NCI-H1417 (cell line): ENCODE data around the gene CFAP92.
A peak's percentile ranks its signal among the peaks of the same experiment; 100 is the strongest.
"Not testable (repeated sequence)": the region's sequence is repeated elsewhere in the genome, so short reads cannot be mapped to it uniquely, and the experiment has no call there.

Source experiments
- DNase-seq, 3 experiments: peaks; one replicate each; lab custom pipeline; 2025; lab: John Stamatoyannopoulos, UW

The CFAP92 gene

DNA sequence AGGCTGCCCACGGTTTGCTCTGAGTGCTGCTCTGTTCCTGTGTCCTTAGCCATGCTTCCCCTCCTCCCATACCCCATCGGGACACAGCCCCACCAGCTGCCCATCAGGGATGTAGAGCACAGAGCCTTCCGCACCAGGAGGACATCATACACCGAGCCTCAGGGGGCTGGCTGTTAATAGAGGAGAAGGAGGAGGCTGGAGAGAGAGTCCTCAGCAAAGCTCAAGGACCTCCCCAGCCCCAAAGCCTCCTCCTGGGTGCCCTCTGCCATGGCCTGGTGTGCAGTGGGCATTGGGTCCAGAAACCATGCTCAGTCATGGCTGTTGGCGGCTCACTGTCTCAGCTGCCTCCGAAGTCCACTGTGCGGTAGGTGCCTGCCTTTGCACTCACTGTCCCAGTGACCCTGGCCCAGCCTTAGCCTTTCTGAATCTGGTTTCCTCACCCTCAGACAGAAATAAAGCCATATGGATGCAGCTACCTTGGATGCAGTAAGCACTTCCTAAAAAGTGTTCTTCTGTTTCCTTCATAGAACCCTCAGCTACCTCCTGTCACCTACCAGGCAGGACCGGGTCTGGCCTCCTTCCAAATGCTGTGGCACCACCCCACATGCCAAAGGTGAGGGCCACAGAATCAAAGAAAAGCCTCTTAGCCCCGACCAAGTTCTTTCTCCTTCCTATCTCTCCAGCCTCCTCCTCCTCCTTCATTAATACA, 60.5 kb downstream of the CFAP92 start:
- no peak for DNase-seq

DNA sequence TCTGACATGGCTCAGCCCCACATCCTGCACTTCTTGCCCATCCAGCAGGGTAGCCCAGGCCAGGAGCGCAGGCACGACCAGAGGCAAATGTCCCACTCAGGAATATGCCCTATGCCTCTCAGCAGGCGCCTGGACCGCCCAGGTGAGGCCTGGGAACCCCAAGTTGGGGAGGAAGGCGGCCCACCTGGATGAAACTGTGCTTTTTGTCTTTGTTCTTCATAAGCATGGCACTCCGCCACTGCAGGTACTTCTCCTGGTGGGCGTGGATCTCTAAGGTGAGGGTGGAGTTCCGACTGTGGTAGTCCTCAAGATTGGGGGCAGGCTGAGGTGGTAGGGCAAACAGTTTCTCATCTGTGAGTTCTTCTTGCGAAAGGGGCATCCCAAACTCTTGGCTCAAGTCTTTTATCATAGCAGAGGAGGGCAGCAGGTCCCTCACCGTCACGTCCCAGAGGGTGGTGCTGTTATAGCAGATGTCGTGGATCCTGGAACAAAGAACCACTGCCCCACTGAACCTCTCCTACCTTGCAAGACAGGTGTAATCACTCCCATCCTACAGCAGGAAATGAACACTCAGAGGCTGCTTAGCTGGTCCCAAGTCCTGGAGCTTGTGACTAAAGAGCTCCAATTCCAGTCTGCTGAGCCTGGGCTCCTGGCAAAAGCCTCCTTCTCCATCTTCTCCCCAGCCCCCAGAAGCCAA, 61.2 kb downstream of the CFAP92 start:
- no peak for DNase-seq

DNA sequence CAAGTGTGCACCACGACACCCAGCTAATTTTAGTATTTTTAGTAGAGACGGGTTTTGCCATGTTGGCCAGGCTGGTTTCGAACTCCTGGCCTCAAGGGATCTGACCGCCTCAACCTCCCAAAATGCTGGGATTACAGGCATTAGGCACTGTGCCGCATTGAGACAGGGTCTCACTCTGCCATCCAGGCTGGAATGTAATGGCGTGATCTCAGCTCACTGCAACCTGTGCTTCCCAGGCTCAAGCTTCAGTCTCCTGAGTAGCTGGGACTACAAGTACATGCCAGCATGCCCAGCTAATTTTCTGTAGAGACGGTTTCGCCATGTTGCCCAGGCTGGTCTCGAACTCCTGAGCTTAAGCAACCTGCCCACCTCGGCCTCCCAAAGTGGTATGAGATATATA, 62.8 kb downstream of the CFAP92 start:
- no peak for DNase-seq

DNA sequence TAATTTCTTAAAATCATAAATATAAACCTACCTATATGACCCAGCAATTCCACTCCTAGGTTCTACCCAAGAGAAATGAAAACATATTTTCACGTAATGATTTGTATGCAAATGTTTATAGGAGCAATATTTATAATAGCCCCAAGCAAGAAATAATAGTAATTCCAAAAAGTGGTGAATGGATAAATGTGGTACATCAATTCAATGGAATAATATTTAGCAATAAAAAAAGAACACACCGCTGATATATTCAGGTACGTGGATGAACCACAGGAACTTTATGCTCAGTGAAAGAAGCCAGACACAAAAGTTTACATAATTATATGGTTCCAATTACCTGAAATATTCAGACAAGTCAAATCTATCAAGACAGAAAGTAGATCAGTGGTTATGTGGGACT, 64.5 kb downstream of the CFAP92 start:
- DNase-seq = no peak

DNA sequence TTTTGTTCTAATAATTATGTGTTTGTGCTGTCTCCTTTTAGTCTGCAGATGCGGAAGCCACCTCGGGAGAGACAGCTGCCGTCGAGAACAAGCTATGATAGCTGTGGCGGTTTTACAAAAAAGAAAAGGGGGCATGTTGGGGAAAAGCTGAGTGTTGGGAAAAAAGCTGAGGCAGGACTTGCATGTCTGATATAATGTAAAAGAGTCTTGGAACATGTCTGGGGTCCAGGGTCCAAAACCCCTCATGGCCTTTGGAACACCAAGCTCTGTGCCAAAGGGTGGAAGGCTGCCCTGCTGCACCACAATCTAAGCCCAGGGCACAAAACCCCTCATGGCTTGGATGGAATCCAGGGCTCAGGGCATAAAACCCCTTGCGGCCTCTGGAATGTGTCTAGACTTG, 69.9 kb downstream of the CFAP92 start:
- DNase-seq = not testable (repeated sequence)

DNA sequence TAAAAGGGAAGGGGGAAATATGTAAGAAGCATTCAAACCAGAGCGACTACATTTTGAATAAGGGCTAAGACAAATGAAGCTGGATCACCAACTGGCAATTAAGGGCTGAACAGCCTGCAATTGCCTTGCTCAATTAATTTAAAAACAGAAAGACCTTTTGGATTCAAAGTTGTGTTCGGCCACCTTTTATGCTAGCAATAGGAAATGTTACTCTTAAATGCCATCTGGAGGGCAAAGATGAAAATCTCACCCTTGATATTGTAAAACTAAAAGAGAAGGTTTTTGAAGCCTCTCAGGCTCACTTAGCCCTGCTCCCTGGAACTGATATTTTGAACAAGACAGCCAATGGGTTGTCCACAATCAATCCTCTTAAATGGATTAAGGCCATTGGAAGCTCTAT, 70.3 kb downstream of the CFAP92 start:
- no peak for DNase-seq

DNA sequence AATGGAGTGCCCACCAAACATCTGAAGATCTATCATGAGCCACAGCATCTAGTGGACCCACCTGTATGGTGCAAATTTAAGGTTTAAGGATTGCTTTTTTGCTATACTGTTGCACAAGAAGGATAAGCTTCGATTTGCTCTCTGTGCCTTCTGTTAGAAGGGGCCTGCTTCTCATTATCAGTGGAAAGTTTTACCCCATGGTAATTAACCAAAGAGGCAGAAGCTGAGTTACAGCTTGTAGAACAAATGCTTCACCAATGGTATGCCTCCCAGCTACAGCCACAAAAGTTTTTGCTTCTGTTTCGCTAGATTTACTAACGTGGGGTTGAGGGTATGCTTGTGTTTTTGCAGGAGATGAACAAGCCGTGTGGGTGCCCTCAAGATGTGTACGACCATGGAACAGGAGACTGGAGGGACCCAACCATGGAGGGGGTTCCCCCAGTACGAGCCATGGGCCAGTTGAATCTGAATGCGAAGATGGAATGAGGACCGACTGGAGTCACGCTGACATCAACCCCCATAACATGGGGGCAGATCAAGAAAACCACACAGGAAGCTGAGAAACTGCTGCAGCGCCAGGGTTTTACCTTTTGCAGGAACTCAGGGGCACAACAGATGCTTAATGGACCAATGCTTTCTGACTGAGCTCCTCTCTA, 70.9 kb downstream of the CFAP92 start:
- no peak for DNase-seq

DNA sequence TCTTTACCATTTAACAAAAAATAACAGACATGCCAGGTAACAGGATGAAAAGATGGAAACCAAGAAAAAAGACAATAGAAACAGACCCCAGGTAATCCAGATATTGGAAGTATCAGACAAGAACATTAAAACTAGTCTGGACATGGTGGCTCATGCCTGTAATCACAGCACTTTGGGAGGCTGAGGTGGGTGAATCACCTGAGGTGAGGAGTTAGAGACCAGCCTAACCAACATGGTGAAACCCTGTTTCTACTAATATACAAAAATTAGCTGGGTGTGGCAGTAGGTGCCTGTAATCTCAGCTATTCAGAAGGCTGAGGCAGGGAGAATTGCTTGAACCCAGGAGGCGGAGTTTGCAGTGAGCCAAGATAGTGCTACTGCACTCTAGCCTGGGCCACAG, 73.9 kb downstream of the CFAP92 start:
- DNase-seq = no peak

DNA sequence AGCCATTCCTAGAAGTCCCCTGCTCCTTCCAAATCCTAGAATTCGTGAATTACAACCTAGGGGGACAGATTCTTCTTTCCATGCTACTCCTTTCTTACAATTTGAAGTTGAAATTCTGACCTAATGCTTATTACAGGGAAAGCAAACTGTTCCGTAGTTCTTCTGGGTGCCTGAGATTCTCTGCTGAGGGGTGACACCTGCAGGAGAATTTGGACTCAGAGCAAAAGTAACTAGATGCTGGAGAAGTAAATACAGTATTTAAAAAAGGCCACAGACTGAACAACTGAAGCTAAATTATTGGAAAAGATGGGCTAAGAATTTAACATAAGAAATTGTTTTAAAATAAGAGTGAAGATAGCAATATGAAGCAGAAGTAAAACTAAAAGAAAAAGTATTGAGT, 76.6 kb downstream of the CFAP92 start:
- peak in 1 of 3 experiments; percentile 21 for DNase-seq

DNA sequence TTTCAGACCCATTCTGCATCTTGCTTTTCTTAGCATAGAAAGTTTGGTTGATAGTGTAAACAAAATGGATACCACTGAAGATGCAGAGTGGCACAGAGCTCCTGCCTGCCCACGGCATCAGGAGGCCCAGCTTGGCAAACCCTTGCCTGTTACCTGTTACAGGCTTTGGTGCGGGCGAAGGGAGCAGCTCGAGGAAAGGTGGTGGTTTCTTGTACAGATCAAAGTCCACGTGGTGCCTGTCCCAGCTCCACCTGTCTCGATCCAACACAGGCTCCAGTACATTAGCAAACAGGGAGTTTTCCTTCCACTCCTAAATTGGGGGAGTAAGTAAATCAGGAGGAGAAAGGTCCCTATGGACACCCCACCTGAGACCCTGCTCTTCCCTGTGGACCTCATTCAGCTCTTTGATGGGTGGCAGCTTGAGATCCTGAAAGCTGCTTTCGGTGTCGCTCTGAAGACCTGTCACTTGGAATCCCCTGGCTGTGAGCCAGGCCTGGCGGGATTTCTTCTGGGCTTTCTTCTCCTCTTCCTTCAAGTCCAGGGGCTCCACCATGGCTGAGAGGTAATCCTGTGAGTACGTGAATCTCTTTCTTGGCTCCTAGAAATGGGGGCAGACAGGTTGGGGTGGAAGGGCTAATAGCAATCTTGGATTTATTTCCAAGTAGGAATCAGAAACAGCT, 78.8 kb downstream of the CFAP92 start:
- no peak for DNase-seq

DNA sequence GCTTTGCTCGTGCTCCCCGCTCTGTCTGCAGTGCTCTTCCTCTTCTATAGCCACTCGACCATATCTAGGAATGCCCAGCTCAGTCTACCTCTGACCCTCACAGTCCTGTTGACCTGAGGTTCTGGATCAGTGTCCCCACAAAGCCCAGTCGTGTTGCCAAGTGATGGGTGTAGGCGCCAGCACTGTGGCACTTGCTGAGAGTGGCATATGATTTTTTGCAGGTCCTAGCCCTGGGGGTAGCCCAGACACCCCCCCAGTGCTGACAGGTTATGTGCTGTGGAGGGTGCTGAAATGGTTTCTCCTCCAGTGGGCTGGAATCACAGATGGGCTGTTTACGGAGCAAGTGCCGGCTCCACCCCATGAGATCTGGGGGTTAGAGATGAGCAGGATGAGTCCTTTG, 82.0 kb downstream of the CFAP92 start:
- DNase-seq = no peak

DNA sequence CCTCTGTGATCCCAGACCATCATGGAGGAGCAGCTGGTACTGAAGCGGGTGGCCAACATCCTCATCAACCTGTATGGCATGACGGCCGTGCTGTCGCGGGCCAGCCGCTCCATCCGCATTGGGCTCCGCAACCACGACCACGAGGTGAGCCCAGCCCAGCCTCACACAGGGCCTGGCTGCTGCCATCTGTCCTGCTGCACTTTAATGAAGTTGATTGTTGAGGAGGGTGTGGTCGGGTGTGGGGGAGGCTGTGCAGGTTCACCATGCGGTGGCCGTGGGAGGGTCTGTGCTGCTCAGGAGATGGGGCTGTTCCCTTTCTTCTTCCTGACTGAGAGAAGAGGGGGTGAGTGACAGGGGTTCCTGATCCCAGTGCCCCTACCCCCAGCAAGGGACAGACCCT, 83.9 kb downstream of the CFAP92 start:
- DNase-seq = no peak

DNA sequence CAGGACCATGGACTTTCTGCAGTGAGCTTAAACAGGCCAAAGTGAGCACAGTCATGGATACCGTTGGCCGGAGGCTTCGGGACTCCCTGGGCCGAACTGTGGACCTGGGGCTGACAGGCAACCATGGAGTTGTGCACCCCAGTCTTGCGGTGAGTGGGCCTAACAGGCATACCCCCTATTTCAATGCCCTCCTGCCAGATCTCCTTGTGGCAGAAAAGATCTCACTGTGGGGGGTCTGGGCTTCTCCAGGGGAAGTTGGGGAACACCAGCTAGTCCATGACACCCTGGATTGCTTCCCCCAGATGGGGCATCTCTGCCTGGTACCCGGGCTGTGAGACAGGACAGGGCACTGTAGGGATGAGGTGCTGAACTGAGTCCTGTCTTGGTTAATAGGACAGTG, 84.9 kb downstream of the CFAP92 start:
- no peak for DNase-seq

DNA sequence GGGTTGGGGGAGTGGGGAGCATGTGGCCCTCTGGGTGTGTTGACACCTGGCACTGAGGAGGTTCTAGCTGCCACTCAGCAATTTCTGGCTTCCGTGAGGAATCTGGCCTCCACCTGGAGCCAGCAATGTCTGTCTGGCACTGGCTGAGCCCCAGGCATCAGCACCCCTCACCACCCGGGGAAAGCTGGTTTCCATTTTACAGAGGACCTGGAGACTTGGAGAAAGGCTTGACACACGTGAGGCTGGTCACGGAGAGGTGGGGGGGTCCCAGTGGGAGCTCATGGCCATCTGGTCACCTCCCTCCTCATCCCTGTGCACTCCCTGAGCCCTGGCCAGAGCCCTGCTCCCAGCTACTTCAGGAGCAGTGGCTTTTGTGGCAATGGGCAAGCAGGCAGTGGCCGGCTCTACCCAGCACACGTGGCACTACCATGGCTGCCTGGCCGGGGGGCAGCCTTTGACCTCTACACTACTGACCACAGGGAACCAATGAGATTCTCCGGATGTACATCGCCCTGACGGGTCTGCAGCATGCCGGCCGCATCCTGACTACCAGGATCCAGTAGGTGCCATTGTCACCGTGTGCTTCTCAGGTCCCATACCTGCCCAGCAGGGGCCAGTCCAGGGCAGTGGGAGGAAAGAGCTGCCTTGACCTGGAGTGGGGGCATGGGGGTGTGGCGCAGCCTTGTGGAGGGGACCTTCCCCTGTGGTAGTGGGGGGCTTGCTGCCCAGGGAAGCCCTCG, 86.0 kb downstream of the CFAP92 start:
- DNase-seq = no peak

DNA sequence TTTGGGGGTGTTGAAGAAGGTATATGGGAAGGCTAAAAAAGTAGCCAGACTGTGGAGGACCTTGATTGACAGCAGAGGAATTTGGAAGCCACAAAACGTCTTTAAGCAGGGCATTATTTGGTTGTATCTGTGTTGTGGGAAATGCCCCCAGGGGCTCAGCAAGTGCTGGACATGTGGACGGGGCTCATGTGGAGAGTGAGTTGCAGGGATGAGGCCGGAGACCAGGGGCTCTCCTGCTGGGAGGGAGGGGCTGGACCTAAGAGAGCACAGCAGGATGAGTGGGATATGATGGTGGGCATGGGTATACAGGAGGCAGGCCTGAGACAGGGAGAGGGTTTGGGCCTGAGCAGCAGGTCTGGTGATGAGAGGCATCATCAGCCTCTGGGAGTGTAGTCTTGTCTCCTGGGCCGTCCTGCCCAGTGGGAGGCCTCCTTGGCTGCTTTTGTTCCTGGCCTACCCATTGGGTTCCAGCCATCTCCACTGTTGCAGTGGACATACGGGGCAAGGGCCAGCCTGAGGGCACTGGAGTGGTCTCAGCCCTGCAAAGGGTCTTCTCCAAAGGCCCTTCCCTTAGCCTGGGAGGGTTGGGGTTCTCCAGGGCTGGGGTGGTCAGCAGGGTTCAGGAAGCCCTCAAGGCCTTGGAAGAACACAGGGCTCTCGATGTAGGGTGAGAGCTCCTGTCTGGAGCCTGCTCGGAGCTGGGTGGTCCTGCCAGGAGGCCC, 86.9 kb downstream of the CFAP92 start:
- DNase-seq = no peak

DNA sequence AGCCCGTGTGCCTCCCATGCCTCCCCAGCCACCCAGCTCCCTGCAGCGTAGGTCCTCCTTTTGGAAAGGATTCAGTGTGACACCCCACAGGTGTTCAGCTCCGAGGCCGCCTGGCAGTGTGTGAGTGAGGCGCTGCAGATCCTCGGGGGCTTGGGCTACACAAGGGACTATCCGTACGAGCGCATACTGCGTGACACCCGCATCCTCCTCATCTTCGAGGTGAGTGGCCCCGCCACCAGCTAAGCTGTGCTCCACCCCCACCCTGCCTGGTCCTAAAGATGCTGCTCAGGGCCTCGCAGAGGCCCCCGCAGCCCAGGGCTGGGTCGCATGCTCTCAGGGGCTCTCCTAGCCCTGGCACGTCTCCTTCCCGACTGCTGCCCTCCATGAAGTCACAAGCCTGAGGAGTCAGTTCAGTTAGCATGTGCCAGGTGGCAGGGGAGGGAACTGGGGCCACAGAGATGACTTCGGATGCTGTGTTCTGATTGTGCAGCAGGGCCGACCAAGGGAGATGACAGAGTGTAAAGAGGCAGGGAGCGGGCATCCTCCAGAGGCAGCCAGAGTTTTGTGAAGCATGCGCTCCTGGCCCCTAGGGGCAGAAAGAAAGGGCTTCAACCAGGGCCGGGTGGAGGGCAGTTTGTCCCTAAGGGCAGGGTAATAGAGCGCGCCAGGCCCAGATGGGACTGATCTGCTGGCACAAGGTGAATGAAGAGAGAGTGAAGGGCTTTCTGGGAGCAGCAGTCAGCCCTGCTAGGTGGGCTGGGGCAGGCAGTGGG, 87.7 kb downstream of the CFAP92 start:
- DNase-seq = no peak

DNA sequence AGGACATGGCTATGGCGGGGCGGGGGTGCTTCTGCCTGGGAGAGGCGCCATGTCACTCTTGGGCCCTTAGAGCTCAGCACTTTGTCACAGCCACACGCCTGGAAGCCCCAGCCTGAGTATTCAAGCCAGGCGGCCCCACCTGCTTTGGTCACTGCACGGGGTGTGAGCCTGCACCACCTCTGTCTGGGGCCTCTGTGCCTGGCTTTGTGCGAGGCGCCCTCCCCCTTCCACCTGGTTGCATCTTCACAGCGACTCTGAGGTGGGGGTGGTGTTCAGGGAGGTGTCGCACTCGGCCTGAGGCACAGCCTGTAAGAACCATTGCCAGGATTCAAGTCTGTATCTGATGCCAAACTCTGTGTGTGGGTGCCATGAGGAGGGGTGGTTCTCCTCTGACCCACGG, 90.4 kb downstream of the CFAP92 start:
- no peak for DNase-seq

DNA sequence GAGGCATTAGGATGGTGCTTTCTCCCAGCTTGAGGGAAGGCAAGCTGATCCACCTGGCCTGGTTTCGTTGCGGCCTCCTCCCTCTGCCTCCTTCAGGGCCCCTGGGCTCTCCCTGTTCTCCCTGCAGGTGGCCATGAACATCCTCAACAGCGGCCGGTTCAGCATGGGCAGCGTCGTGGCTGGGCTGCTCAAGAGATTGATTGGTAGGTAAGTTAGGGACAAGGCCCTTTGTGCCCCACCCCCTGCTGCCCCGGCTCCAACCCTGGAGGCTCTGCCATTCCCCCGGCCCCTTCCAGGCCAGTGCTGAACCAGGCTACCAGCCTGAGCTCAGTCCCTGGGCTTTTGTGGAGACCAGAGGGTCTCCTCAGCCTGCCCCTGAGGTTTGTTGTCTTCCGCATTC, 91.5 kb downstream of the CFAP92 start:
- no peak for DNase-seq

DNA sequence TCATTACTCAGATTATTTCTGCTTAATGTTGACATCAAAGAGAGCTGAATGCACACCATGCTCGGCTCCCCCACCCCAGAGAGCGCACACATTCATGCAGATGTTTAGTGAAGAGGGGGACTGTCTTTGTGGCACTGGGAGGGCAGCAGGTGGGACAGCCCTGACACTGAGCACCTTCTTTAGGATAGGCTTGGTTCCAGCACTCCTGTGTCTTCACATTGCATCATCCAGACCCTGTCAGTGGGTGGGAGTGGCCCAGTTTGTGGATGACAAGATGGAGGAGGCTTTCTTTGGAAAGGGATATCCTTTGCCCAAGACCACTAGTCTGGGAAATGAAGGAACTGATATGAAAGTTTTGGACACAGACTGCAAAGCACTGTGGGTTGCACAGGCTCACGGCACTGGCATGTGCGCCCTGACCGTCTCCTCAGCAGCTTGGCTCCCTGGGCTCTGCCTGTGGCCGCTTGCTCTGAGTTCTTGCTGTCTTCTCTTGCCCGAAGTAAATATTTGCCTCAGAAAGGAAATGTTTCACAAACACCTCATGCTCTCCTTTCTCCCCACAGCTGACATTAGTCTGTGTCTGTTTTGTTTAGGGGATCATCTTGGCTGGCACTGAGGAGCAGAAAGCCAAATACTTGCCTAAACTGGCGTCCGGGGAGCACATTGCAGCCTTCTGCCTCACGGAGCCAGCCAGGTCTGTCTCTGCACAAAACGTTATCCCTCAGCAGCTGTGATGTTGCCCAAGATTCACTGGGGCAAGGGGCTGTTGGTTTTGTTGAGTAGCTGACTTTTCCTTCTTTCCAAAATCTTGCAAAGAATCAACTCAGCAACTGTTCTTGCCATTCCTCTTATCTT, 97.8 kb downstream of the CFAP92 start:
- no peak for DNase-seq
